ENCODE measurements around the gene CDH4.

The CDH4 gene

DNA sequence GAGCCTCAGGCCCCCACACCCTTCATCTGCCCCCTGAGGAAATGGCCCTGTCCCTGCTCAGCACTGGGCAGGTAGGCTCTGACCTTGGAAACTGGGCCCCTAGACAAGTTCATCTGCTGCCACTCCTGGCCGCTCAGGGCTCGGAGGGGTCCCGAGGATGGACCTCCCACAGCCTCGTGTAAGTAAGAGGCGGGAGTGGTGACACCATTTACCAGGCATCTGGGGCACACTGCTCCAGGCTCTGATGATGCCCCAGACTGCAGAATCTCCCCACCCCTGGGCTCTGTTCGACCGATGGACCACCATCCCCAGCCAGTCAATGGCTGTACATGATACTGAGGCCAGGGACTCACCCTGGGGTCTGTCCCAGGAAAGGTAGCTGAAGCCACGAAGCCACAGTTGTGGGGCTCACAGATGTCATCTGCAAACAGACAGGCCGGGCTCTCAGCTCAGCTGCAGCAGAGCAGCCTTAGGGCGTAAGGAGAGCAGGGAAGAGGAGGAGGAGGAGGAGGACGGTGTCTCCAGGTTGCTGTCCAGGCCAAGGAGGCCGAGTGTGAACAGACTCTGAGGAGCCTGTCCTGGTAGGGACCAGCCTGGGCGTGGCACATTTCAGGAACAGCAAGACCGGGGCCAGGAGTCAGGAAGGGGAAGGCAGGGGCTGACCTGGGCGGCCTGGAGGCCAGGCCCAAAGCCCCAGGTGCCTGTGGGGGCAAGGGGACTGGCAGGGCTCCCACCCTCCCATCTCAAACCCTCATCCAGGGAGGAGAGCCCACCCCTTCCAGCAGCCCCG, 513.2 kb downstream of the CDH4 start:
- no CpG with 5 or more reads among the region's 16 CpGs for WGBS (ENCODE audit: extremely low coverage, insufficient coverage, low lambda C conversion rate)
- Histone ChIP-seq H2BK120ac (ENCODE audit: low read depth, low read length) (no peak overlapping the region), H2AK5ac (ENCODE audit: low read length) (no peak overlapping the region), H3K18ac (ENCODE audit: low read length) (no peak overlapping the region), H2BK15ac (replicated peaks; ENCODE audit: low read depth) (no peak overlapping the region), H3K9ac (ENCODE audit: low read length) (no peak overlapping the region), H3K4ac (ENCODE audit: low read depth, low read length) (no peak overlapping the region), H3K27ac (ENCODE audit: low read depth, low read length) (no peak overlapping the region), H3K79me1 (ENCODE audit: low read length) (no peaks in the 10 kb centered on the region), H3K27me3 (ENCODE audit: insufficient read depth, low read length, poor library complexity) (no peaks in the 10 kb centered on the region), H3K56ac (ENCODE audit: low read length) (no peak overlapping the region), H3K4me3 (ENCODE audit: low read length) (no peak overlapping the region), H2BK5ac (ENCODE audit: low read length) (no peak overlapping the region), H4K8ac (ENCODE audit: low read depth, low read length) (no peak overlapping the region), H4K5ac (ENCODE audit: low read length) (no peak overlapping the region), H3K79me2 (ENCODE audit: control insufficient read depth, insufficient read depth, low read length) (no peaks in the 10 kb centered on the region), H3K36me3 (ENCODE audit: control insufficient read depth, insufficient read depth, low read length) (no peaks in the 10 kb centered on the region), H3K4me1 (ENCODE audit: control insufficient read depth, low read depth, low read length) (no peaks in the 10 kb centered on the region), H3K23ac (ENCODE audit: low read length) (no peak overlapping the region), H3K4me2 (ENCODE audit: low read length) (no peak overlapping the region)
- no peak for DNase-seq

DNA sequence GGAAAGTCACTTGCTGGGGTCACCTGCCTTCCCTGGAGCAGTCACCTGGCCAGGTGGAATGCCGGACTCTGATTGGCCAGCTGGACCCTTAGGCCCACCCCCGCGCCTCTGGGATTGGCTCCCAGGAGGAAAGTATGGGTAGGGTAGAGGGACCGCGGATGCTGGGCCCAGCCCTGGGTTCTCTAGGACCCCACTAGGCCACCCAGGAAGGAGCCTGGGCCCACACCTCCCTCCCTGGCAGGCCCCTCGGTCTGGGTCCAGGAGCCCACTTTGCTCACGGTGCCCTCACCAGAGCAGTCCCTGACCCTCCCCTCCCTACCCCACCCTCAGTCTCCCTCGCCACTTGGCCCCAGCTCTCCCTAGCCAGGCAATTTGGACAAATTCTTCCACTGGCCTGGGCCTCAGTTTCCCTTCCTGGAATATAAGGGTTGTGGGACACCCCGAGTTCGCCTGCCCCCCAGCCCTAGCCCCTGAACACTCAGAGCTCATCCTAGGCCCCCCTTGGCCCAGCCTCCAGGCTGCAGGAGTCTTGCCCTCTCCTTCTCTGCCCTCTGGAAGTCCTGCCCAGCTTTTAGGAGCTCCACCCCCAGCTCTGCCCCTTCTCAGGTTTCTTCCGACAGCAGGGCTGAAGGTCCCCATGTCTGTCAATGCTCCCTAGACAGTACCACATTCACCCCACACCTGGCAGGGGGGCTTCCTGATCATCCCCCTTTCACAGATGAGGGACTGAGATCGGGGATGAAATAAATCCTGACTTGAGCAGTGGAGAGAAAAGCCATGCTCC, 514.0 kb downstream of the CDH4 start:
- no peak overlapping the region for H4K5ac ChIP-seq (ENCODE audit: low read length)
- H3K9ac ChIP-seq (ENCODE audit: low read length), result no peak overlapping the region
- no peak overlapping the region for H4K8ac ChIP-seq (ENCODE audit: low read depth, low read length)
- no peak overlapping the region for H3K27ac ChIP-seq (ENCODE audit: low read depth, low read length)
- H3K18ac ChIP-seq (ENCODE audit: low read length), result no peak overlapping the region
- no peak overlapping the region for H2BK15ac ChIP-seq (replicated peaks; ENCODE audit: low read depth)
- no peak overlapping the region for H2AK5ac ChIP-seq (ENCODE audit: low read length)
- H3K4me3 ChIP-seq (ENCODE audit: low read length), result no peak overlapping the region
- no peak overlapping the region for H3K56ac ChIP-seq (ENCODE audit: low read length)
- no peak overlapping the region for H3K4me2 ChIP-seq (ENCODE audit: low read length)
- H3K79me2 ChIP-seq (ENCODE audit: control insufficient read depth, insufficient read depth, low read length), result no peaks in the 10 kb centered on the region
- no peak overlapping the region for H2BK120ac ChIP-seq (ENCODE audit: low read depth, low read length)
- H3K4me1 ChIP-seq (ENCODE audit: control insufficient read depth, low read depth, low read length), result no peaks in the 10 kb centered on the region
- H3K79me1 ChIP-seq (ENCODE audit: low read length), result no peaks in the 10 kb centered on the region
- no CpG with 5 or more reads among the region's 12 CpGs for WGBS (ENCODE audit: extremely low coverage, insufficient coverage, low lambda C conversion rate)
- H3K23ac ChIP-seq (ENCODE audit: low read length), result no peak overlapping the region
- no peaks in the 10 kb centered on the region for H3K27me3 ChIP-seq (ENCODE audit: insufficient read depth, low read length, poor library complexity)
- no peaks in the 10 kb centered on the region for H3K36me3 ChIP-seq (ENCODE audit: control insufficient read depth, insufficient read depth, low read length)
- H3K4ac ChIP-seq (ENCODE audit: low read depth, low read length), result no peak overlapping the region
- peak; percentile 20 for DNase-seq
- H2BK5ac ChIP-seq (ENCODE audit: low read length), result no peak overlapping the region

DNA sequence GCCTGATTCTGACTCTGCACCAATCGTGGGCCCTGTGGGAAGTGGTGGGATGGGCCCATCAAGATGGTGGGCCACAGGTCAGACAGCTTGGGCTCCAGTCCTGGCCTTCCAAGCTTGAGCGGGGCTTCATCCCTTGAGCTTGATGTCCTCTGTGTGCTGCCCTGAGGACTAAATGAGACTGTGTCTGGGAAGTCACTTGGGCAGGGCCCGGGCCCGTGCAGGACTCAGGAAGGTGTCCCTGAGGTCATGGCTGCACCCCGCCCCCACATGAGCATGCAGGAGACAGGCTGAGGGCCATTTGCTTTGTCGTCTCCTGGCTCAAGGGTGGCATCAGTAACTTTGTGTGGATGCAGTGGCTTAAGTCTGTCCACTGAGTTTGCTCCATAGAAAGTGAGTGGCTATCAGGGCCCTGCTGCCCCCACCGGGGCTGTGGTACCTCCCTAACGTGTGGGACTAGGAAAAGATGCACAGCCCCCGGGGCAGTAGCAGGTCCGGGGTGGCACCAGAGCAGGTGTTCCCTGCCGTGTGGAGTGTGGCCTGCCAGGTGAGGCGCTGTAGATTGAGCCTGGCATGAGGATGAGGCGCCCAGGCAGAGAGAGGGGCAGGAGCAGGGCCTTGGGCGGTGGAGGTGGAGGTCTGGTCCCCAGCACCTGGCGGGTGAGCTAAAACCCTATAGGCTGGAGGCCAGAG, 515.0 kb downstream of the CDH4 start:
- Histone ChIP-seq H3K4me3 (ENCODE audit: low read length) (no peak overlapping the region), H3K27me3 (ENCODE audit: insufficient read depth, low read length, poor library complexity) (no peaks in the 10 kb centered on the region), H3K27ac (ENCODE audit: low read depth, low read length) (no peak overlapping the region), H2AK5ac (ENCODE audit: low read length) (no peak overlapping the region), H3K18ac (ENCODE audit: low read length) (no peak overlapping the region), H2BK5ac (ENCODE audit: low read length) (no peak overlapping the region), H3K4me1 (ENCODE audit: control insufficient read depth, low read depth, low read length) (no peaks in the 10 kb centered on the region), H3K23ac (ENCODE audit: low read length) (no peak overlapping the region), H4K5ac (ENCODE audit: low read length) (no peak overlapping the region), H3K56ac (ENCODE audit: low read length) (no peak overlapping the region), H3K79me1 (ENCODE audit: low read length) (no peaks in the 10 kb centered on the region), H2BK120ac (ENCODE audit: low read depth, low read length) (no peak overlapping the region), H3K9ac (ENCODE audit: low read length) (no peak overlapping the region), H3K36me3 (ENCODE audit: control insufficient read depth, insufficient read depth, low read length) (no peaks in the 10 kb centered on the region), H4K8ac (ENCODE audit: low read depth, low read length) (no peak overlapping the region), H3K4ac (ENCODE audit: low read depth, low read length) (no peak overlapping the region), H3K4me2 (ENCODE audit: low read length) (no peak overlapping the region), H3K79me2 (ENCODE audit: control insufficient read depth, insufficient read depth, low read length) (no peaks in the 10 kb centered on the region), H2BK15ac (replicated peaks; ENCODE audit: low read depth) (no peak overlapping the region)
- no CpG with 5 or more reads among the region's 15 CpGs for WGBS (ENCODE audit: extremely low coverage, insufficient coverage, low lambda C conversion rate)
- no peak for DNase-seq

DNA sequence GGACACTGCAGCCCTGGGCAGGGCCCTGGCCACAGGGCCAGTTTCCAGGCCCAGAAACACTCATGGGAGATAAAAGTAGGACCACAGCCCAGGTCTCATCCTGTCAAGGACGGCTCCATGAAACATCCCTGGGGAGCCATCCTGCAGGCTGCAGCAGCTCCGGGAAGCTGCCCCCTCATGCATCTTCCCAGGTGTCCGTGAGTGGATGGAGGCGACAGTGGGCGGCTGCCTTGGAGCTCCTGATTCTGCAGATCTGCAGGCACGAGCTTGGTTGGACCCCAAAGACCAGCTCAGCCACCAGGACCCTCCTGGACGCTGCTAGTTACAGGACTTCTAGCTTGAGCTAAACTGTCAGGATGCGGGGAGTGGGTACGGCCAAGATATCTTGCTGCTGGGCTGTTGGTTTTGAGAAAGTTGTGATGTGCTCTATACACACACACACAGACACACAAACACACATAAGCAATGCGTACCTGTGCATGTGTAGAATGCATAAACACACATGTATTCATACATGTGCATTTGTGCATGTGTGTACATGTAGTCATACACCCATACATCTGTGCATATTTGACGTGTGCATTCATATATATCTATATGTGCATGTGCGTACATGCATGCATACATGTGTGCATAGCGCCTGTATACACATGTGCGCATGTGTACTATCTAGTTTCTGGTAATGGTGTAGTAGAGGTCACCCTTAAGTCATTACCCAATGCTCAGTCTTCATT, 515.9 kb downstream of the CDH4 start:
- no peak overlapping the region for H3K18ac ChIP-seq (ENCODE audit: low read length)
- H3K4me3 ChIP-seq (ENCODE audit: low read length), result no peak overlapping the region
- no peak overlapping the region for H2BK5ac ChIP-seq (ENCODE audit: low read length)
- H2AK5ac ChIP-seq (ENCODE audit: low read length), result no peak overlapping the region
- no peaks in the 10 kb centered on the region for H3K4me1 ChIP-seq (ENCODE audit: control insufficient read depth, low read depth, low read length)
- H3K27ac ChIP-seq (ENCODE audit: low read depth, low read length), result no peak overlapping the region
- H3K23ac ChIP-seq (ENCODE audit: low read length), result no peak overlapping the region
- no peak overlapping the region for H2BK120ac ChIP-seq (ENCODE audit: low read depth, low read length)
- no peak overlapping the region for H3K9ac ChIP-seq (ENCODE audit: low read length)
- no peak overlapping the region for H4K5ac ChIP-seq (ENCODE audit: low read length)
- no peaks in the 10 kb centered on the region for H3K36me3 ChIP-seq (ENCODE audit: control insufficient read depth, insufficient read depth, low read length)
- H4K8ac ChIP-seq (ENCODE audit: low read depth, low read length), result no peak overlapping the region
- H3K4ac ChIP-seq (ENCODE audit: low read depth, low read length), result no peak overlapping the region
- no peaks in the 10 kb centered on the region for H3K27me3 ChIP-seq (ENCODE audit: insufficient read depth, low read length, poor library complexity)
- no peak overlapping the region for H2BK15ac ChIP-seq (replicated peaks; ENCODE audit: low read depth)
- H3K79me1 ChIP-seq (ENCODE audit: low read length), result no peaks in the 10 kb centered on the region
- H3K4me2 ChIP-seq (ENCODE audit: low read length), result no peak overlapping the region
- no CpG with 5 or more reads among the region's 14 CpGs for WGBS (ENCODE audit: extremely low coverage, insufficient coverage, low lambda C conversion rate)
- no peak overlapping the region for H3K56ac ChIP-seq (ENCODE audit: low read length)
- H3K79me2 ChIP-seq (ENCODE audit: control insufficient read depth, insufficient read depth, low read length), result no peaks in the 10 kb centered on the region
- DNase-seq, result no peak

DNA sequence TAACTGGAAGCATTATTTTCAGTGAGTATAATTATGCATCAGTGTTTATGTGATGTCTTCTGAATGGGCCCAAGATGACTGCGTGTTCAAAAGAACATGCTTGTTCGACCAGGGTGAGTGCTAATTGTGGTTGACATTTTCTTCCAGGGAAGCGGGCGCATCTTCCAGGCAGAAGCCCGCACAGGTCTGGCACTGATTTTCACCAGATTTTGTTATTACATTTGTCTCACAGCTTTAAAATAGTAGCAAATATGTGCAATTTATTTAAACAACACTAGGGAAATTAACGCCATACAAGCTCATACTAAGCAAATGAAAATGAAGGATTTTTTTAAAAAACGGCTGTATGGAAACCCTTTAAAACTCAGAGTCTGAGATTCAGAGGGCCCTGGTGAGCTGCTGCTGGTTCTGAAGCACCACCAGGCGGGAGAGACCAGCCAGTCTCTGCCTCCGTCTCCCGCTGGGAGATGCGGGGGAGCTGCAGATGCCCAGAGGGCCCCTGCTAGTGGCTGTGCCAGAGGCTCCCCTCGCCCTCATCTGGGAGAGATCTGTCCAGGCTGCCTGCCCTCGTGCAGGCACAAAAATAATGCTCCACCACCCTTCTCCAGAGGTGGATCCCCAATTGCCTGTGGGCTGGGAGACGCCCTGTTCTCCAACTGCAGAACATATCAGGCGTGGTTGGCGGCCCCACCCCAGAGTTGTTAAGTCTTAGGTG, 516.7 kb downstream of the CDH4 start:
- H3K4me1 ChIP-seq (ENCODE audit: control insufficient read depth, low read depth, low read length), result no peaks in the 10 kb centered on the region
- no peak overlapping the region for H3K18ac ChIP-seq (ENCODE audit: low read length)
- H2BK15ac ChIP-seq (replicated peaks; ENCODE audit: low read depth), result no peak overlapping the region
- no peak for DNase-seq
- no peak overlapping the region for H2BK120ac ChIP-seq (ENCODE audit: low read depth, low read length)
- WGBS (ENCODE audit: extremely low coverage, insufficient coverage, low lambda C conversion rate), result no CpG with 5 or more reads among the region's 16 CpGs
- no peak overlapping the region for H3K4ac ChIP-seq (ENCODE audit: low read depth, low read length)
- H3K56ac ChIP-seq (ENCODE audit: low read length), result no peak overlapping the region
- no peaks in the 10 kb centered on the region for H3K79me2 ChIP-seq (ENCODE audit: control insufficient read depth, insufficient read depth, low read length)
- H2AK5ac ChIP-seq (ENCODE audit: low read length), result no peak overlapping the region
- H2BK5ac ChIP-seq (ENCODE audit: low read length), result no peak overlapping the region
- H4K8ac ChIP-seq (ENCODE audit: low read depth, low read length), result no peak overlapping the region
- H3K27me3 ChIP-seq (ENCODE audit: insufficient read depth, low read length, poor library complexity), result no peaks in the 10 kb centered on the region
- no peak overlapping the region for H3K9ac ChIP-seq (ENCODE audit: low read length)
- H3K36me3 ChIP-seq (ENCODE audit: control insufficient read depth, insufficient read depth, low read length), result no peaks in the 10 kb centered on the region
- H3K23ac ChIP-seq (ENCODE audit: low read length), result no peak overlapping the region
- H3K4me2 ChIP-seq (ENCODE audit: low read length), result no peak overlapping the region
- no peak overlapping the region for H3K27ac ChIP-seq (ENCODE audit: low read depth, low read length)
- H3K79me1 ChIP-seq (ENCODE audit: low read length), result no peaks in the 10 kb centered on the region
- H4K5ac ChIP-seq (ENCODE audit: low read length), result no peak overlapping the region
- H3K4me3 ChIP-seq (ENCODE audit: low read length), result no peak overlapping the region

Data from mesendoderm (in vitro differentiated cells).